ENCODE measurements around the gene OARD1.

DNA sequence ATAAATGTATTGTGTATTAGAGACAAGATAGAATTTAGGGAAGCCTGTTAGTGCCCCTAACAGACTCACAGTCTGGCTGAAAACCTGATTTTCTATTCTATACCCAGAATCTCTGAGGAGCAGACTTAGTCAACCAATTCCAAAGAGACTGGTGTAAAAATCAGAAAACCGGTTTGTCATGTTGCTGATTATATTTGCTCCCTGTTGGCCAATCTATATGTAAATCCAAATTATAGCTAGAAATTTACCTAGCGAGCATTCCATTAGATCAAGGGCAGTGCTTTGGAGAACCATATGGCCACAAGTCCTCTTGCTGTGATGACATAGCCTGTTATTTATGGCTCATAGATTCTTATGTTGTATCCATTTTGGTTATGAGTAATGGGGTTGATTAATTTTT is 5.4 kb upstream of the OARD1 start:
- TF ChIP-seq CTCF (tag by site-specific recombination; IDR thresholded peaks at IDR 0.05): no peak
- no peak for TF ChIP-seq ZNF518A (tag by site-specific recombination; conservative IDR thresholded peaks at IDR 0.05; ENCODE audit: low read depth)
- no peak for TF ChIP-seq ZFP37 (tag by site-specific recombination; IDR thresholded peaks at IDR 0.05)
- TF ChIP-seq, protein P1, sequence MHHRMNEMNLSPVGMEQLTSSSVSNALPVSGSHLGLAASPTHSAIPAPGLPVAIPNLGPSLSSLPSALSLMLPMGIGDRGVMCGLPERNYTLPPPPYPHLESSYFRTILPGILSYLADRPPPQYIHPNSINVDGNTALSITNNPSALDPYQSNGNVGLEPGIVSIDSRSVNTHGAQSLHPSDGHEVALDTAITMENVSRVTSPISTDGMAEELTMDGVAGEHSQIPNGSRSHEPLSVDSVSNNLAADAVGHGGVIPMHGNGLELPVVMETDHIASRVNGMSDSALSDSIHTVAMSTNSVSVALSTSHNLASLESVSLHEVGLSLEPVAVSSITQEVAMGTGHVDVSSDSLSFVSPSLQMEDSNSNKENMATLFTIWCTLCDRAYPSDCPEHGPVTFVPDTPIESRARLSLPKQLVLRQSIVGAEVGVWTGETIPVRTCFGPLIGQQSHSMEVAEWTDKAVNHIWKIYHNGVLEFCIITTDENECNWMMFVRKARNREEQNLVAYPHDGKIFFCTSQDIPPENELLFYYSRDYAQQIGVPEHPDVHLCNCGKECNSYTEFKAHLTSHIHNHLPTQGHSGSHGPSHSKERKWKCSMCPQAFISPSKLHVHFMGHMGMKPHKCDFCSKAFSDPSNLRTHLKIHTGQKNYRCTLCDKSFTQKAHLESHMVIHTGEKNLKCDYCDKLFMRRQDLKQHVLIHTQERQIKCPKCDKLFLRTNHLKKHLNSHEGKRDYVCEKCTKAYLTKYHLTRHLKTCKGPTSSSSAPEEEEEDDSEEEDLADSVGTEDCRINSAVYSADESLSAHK (tag by site-specific recombination; IDR thresholded peaks at IDR 0.05): no peak
- TF ChIP-seq ZNF248 (tag by site-specific recombination; IDR thresholded peaks at IDR 0.05): no peak
- no peak for TF ChIP-seq ZNF416 (tag by site-specific recombination; IDR thresholded peaks at IDR 0.05)
- TF ChIP-seq ATF2 (tag by site-specific recombination; IDR thresholded peaks at IDR 0.05; ENCODE audit: low read depth): no peak
- no peak for TF ChIP-seq ZNF692 (tag by site-specific recombination; IDR thresholded peaks at IDR 0.05)
- no peak for TF ChIP-seq ZNF155 (tag by site-specific recombination; IDR thresholded peaks at IDR 0.05)
- no peak for TF ChIP-seq ZNF639 (tag by site-specific recombination; IDR thresholded peaks at IDR 0.05)
- TF ChIP-seq, protein P2, sequence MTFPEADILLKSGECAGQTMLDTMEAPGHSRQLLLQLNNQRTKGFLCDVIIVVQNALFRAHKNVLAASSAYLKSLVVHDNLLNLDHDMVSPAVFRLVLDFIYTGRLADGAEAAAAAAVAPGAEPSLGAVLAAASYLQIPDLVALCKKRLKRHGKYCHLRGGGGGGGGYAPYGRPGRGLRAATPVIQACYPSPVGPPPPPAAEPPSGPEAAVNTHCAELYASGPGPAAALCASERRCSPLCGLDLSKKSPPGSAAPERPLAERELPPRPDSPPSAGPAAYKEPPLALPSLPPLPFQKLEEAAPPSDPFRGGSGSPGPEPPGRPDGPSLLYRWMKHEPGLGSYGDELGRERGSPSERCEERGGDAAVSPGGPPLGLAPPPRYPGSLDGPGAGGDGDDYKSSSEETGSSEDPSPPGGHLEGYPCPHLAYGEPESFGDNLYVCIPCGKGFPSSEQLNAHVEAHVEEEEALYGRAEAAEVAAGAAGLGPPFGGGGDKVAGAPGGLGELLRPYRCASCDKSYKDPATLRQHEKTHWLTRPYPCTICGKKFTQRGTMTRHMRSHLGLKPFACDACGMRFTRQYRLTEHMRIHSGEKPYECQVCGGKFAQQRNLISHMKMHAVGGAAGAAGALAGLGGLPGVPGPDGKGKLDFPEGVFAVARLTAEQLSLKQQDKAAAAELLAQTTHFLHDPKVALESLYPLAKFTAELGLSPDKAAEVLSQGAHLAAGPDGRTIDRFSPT (tag by site-specific recombination; IDR thresholded peaks at IDR 0.05): no peak
- no peak for TF ChIP-seq ZNF391 (tag by site-specific recombination; IDR thresholded peaks at IDR 0.05; ENCODE audit: borderline replicate concordance, low read depth)

All from HEK293 (cell line).